HG03520 (cell line): ENCODE data around the gene TJP3.

Source experiments
- ATAC-seq: cut with Tn5 transposase; IDR thresholded peaks from one replicate; pipeline ENCODE4 v1.9.1; 2021; ENCODE audit warnings: mild to moderate bottlenecking, moderate library complexity; ENCODE audit not compliant: unreplicated experiment

TJP3 gene

GRCh38 chr19:3671680-3672574 is 36.3 kb upstream of the TJP3 start:
- no peak for ATAC-seq

GRCh38 chr19:3672575-3672948 is 35.6 kb upstream of the TJP3 start:
- no peak for ATAC-seq

GRCh38 chr19:3672993-3673392 is 35.2 kb upstream of the TJP3 start:
- ATAC-seq, result no peak

GRCh38 chr19:3673506-3674439 is 34.4 kb upstream of the TJP3 start:
- no peak for ATAC-seq

GRCh38 chr19:3674784-3675543 is 33.2 kb upstream of the TJP3 start:
- no peak for ATAC-seq

GRCh38 chr19:3678188-3678587 is 30.0 kb upstream of the TJP3 start:
- ATAC-seq, result no peak

GRCh38 chr19:3679138-3679537 is 29.0 kb upstream of the TJP3 start:
- ATAC-seq, result no peak

DNA sequence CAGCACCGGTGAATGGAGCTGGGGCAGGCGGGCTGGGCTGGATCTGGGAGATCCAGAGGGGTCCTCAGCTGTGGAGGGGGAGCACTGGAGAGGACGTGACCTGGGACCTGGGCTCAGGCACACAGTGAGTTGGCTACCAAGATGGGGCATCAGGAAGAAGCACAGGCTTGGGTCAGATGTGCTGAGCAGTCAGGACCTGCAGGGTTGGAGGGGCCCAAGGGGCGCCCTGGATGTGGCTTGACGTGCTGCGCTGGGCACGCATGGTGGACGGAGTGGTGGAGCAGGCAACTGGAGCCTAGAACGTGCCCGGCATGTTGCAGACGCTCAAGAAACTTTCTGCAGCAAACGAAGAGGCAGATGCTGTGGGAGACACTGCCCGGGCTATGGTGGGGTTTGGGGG is 28.6 kb upstream of the TJP3 start:
- ATAC-seq, result no peak

DNA sequence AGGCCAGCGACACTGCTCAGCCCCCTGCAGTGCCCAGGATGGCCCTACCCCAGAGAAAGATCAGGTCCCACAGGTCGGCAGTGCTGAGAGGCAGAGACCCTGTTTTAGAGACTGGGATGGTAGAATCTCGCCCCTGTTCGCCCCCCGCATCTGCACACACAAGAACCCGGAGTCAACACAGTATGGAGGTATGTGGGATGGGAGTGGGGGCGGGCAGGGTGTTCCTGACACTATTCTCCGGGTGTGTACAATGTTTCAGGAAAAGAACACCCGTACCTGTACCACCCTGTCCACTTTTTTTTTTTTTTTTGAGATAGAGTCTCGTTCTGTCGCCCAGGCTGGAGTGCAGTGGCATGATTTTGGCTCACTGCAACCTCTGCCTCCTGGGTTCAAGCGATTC is 27.2 kb upstream of the TJP3 start:
- no peak for ATAC-seq

DNA sequence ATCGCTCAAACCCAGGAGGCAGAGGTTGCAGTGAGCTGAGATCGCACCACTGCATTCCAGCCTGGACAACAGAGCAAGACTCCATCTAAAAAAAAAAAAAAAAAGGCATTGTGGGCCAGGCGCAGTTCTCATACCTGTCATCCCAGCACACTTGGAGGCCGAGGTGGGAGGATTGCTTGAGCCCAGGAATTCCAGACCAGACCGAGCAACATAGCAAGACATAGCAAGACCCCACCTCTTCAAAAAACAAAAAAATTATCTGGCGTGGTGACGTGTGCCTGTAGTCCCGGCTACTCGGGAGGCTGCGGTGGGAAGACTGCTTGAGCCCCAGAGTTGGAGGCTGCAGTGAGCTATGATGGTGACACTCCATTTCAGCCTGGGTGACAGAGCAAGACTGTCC is 25.9 kb upstream of the TJP3 start:
- no peak for ATAC-seq

DNA sequence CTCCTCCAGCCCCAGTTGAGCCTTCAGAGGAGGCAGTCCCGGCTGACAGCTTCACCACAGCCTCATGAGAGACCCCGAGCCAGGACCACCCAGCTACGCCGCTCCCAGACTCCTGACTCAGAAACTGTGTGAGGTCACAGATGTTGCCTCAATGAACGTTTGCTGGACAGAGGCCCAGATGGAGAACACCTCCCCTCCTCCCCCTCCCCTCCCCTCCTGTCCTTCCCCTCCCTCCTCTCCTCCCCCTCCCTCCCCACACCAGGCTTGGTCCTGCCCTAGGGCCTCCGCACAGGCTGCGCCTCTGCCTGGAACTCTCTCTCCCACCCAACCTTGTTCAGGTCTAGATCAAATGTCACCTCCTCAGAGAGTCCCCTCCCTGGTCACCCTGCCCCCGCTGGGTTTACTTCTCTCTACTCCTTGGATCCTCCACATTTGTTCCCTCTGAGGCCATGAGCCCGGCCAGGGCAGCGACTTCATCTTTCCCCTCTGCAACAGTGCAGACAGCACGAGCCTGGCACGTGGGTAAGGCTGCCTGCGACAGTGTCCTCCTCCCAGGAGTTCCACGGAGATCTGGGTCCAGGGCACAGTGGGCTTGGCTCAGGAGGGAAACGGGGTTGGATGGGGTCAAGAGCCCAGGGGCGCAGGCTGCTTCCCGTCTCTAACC is 25.3 kb upstream of the TJP3 start:
- ATAC-seq, result no peak

GRCh38 chr19:3683405-3684053 is 24.7 kb upstream of the TJP3 start:
- ATAC-seq, result no peak

DNA sequence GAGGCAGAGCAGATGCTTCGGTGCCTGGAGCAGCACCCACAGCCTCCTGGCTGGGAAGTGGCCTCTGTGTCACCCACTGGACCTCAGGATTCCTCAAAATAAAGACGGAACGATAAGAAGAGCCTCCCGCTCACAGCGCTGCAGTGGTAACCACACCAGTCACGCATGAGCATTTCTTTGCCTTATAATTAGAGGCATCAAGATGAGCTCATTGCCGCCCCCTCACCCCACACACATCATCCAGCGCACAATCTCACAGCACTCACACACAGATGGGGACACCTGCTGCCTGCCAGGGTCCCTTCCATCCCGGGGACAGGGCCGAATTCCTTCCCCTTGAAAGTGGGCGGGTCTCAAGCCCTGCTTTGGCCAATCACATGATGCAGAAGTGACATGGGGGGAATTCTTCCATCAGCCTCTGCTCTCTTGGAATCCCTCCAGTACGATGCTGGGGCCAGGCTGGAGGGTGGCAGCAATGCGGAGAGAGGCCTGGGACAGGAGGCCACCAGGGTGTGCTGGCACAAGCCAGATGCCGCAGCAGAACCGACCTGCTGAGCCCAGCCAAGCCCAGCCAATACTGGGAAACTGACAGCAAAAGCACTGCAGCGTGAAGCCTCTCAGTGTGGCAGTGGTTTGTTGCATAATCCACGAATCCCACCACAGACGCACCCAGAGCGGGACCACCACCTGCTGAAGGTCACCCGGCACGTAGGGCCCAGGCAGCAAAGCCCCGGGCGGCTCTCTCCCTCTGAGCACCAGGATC is 23.9 kb upstream of the TJP3 start:
- ATAC-seq, result no peak

GRCh38 chr19:3684817-3685410 is 23.3 kb upstream of the TJP3 start:
- no peak for ATAC-seq

GRCh38 chr19:3687393-3687773 is 20.8 kb upstream of the TJP3 start:
- no peak for ATAC-seq

DNA sequence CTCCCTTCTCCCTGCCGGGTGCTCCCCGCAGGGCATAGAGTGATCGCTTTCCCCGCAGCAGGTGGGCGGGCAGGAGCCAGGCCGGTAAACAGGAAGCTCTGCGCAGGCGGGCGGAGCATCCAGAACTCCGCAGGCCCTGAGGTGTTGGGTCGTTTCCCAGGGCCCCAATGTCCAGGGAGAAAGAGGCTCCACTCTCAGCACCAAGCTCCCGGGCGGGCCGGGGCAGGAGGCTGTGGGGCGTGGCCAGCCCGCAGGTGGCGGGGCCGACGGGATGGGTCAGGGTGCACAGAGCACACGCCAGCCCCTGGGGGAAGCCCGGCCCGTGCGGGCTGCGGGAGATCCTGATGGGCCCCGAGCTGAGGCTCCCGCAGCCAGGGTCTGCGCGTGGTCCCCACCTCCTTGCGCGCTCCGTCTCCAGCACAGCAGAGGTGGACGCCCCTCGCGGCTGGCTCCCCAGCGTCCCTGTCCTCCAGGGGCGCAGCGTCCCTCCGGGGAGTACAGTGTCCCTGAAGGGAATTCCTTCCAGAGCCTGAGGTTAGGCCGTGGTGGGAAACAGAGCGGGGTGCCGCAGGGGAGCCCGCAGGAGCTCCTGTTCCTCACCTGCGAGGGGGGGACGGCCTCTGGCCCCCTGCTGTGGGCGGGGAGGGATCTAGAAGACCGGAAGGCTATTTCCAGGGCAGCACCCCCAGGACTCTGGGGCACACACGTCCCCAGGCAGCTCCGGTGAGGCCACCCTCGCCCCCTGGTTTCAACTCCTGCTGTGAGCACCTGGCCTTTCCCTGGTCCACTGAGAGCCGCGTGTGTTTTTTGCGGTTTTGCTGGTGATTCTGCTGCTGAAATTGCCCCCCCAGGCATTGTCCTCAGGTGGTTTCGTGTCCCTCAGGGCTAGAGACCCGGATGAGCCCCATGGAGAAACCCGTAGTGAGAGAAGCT is 20.1 kb upstream of the TJP3 start:
- no peak for ATAC-seq

DNA sequence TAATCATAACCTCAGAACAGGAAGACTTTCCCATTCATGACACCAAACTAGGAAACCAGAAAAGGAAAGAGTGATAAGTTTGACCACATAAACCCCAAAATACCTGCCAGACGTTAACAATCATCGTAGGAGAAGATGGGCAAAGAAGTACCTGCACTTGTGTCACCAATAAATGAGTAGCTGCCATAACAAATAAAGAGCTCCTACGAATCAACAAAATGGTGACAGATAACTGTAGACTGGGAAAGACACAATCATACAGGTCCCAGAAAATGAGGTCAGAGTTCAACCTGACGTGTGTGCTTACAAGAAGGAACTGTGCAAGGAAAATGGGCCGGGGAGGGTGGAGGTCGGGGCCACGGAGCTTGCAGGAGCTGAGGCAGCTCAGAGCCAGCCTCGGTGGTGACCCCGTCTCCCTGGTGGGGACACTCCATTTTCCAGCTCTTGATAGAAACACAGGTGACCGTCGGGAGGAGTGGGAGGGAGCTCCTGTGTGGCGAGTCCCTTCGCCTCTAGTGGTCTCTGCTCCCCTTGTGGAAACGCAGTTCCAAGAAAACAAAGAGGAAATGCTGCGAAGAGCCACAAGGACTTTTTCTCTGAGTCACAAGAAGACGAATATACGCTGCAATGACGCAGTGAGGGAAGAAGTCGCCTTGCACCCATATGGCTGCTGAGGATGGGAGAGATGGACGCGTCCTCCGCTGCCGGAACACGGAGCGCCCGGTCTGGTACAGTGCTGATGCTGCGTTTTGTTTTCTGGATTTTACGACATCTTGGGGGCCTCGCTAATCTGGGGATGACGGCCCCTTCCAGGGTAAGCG is 17.4 kb upstream of the TJP3 start:
- no peak for ATAC-seq
